Measurements from ENCODE around the gene MAP1LC3B2.

GRCh38 chr12:116517431-116518045 is 41.6 kb upstream of the MAP1LC3B2 start:
- no peak for TF ChIP-seq POLR2AphosphoS5 (IDR thresholded peaks at IDR 0.05; ENCODE audit: low read depth, low read length)
- TF ChIP-seq, protein P1, sequence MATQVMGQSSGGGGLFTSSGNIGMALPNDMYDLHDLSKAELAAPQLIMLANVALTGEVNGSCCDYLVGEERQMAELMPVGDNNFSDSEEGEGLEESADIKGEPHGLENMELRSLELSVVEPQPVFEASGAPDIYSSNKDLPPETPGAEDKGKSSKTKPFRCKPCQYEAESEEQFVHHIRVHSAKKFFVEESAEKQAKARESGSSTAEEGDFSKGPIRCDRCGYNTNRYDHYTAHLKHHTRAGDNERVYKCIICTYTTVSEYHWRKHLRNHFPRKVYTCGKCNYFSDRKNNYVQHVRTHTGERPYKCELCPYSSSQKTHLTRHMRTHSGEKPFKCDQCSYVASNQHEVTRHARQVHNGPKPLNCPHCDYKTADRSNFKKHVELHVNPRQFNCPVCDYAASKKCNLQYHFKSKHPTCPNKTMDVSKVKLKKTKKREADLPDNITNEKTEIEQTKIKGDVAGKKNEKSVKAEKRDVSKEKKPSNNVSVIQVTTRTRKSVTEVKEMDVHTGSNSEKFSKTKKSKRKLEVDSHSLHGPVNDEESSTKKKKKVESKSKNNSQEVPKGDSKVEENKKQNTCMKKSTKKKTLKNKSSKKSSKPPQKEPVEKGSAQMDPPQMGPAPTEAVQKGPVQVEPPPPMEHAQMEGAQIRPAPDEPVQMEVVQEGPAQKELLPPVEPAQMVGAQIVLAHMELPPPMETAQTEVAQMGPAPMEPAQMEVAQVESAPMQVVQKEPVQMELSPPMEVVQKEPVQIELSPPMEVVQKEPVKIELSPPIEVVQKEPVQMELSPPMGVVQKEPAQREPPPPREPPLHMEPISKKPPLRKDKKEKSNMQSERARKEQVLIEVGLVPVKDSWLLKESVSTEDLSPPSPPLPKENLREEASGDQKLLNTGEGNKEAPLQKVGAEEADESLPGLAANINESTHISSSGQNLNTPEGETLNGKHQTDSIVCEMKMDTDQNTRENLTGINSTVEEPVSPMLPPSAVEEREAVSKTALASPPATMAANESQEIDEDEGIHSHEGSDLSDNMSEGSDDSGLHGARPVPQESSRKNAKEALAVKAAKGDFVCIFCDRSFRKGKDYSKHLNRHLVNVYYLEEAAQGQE (IDR thresholded peaks at IDR 0.05; ENCODE audit: insufficient read depth in 1 of 2, low read depth in 2 of 2, low read length in 2 of 2) = no peak
- no peak for TF ChIP-seq TAF1 (IDR thresholded peaks at IDR 0.05; ENCODE audit: borderline replicate concordance, insufficient read depth, low read length)
- TF ChIP-seq FOXP2 (optimal IDR thresholded peaks at IDR 0.05; ENCODE audit: borderline replicate concordance, extremely low read depth, extremely low read length, insufficient read depth) = no peak
